Gastrocnemius medialis (tissue), 4 donors: ENCODE data around the gene SLC6A18. TPM values are rescaled to one million over a fixed set of nuclear protein-coding genes. Genes with fewer than 3 reads are reported as not detected.

Experiments
- ATAC-seq, 2 donors: fragments of 150-250 bp; one replicate each; pipeline ENCODE4 v1.9.1; 2016
- DNase-seq, 2 donors: peaks; one replicate each; pipeline ENCODE4 v3.0.0-alpha.2; 2019
- H3K27ac ChIP-seq, 4 donors: fragments of 200-600 bp; sonication (generic); 1 replicate in 1 of 4; 2 replicates in 3 of 4; pipeline ENCODE4 v1.5.1; 2016 to 2018; ENCODE audit warnings: mild to moderate bottlenecking in 2 of 4, moderate library complexity in 1 of 4
- H3K27me3 ChIP-seq, 3 donors: fragments of 200-600 bp; sonication (generic) in 2 of 3; 1 replicate in 1 of 3; 2 replicates in 2 of 3; pipeline versions ENCODE4 v1.5.1 to v1.6.0; 2016 to 2019; ENCODE audit warnings: mild to moderate bottlenecking in 1 of 3, moderate library complexity in 1 of 3
- H3K36me3 ChIP-seq, 2 donors: fragments of 200-600 bp; sonication (generic) in 1 of 2; one replicate each; pipeline ENCODE4 v1.5.1; 2017 to 2018
- H3K4me1 ChIP-seq, 2 donors: fragments of 200-600 bp; sonication (generic) in 1 of 2; one replicate each; pipeline ENCODE4 v1.5.1; 2016 to 2017; ENCODE audit warnings: mild to moderate bottlenecking in 2 of 2
- H3K4me3 ChIP-seq, 4 donors: fragments of 200-600 bp; sonication (generic) in 3 of 4; 1 replicate in 1 of 4; 2 replicates in 3 of 4; pipeline ENCODE4 v1.5.1; 2016 to 2019; ENCODE audit warnings: mild to moderate bottlenecking in 2 of 4
- H3K9me3 ChIP-seq, 3 donors: fragments of 200-600 bp; sonication (generic) in 2 of 3; 1 replicate in 1 of 3; 2 replicates in 2 of 3; pipeline ENCODE4 v1.5.1; 2016 to 2019
- POLR2A ChIP-seq, 2 donors: fragments of 450-650 bp; IDR thresholded peaks; one replicate each; pipeline ENCODE4 v1.6.1; 2017; ENCODE audit warnings: antibody characterized with exemption in 2 of 2, mild to moderate bottlenecking in 2 of 2, moderate library complexity in 2 of 2
- in situ Hi-C, 4 donors: fragments of 200-750 bp; cut with MboI; loops; one replicate each; pipeline versions ENCODE4 v1.15.0 to v1.8.0; 2017; ENCODE audit warnings: low sequenced_read_pairs in 4 of 4
- intact Hi-C: fragments of 100-400 bp; cut with DNase I; formaldehyde crosslinking; loops from one replicate; pipeline ENCODE4 v1.15.1; 2023; ENCODE audit warnings: low total_unique reads
- total RNA-seq, 4 donors: library from RNA; depleted of rRNA; stranded (reverse); fragments of >200 nt; gene quantifications; one replicate each; pipeline versions ENCODE4 v1.1.0 to v1.2.3, GENCODE V29; 2016
- TF ChIP-seq, protein P1 (sequence below), 5 experiments: fragments of 450-650 bp in 3 of 5; fragments of 200-600 bp in 2 of 5; sonication (generic) in 2 of 5; IDR thresholded peaks in 4 of 5; conservative IDR thresholded peaks in 1 of 5; 1 replicate in 4 of 5; 2 replicates in 1 of 5; pipeline ENCODE4 v1.5.1; 2016 to 2019; ENCODE audit warnings: antibody characterized with exemption in 5 of 5, mild to moderate bottlenecking in 3 of 5, moderate library complexity in 3 of 5

SLC6A18 gene
- total RNA-seq, 4 donors from 2014 or later: not detected

DNA sequence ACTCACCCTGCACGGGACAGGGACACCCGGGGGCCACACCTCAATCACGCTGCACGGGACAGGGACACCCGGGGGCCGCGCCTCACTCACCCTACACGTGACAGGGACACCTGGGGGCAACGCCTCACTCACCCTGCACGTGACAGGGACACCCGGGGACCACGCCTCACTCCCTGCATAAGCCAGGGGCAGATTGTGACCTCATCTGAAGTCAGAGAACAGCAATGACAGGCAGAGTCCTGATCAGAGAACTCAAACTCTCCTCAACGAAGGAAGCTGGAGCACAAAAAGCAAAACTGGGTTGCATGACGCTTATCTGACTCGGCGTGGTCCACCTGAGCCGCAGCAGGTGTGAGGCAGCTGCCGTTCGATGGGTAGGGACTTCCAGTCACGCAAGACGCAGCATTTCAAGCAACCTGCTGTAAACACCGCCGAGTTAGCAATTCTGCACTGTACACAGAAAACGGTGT is 66.5 kb downstream of the SLC6A18 start:
- Histone ChIP-seq H3K4me1 (no peaks in the 10 kb centered on the region), H3K27ac (no peak overlapping the region), H3K9me3 (no peaks in the 10 kb centered on the region), H3K4me3 (no peak overlapping the region), H3K36me3 (no peaks in the 10 kb centered on the region), H3K27me3 (peaks cover 9 to 36% (median 22%) of the 10 kb centered on the region in 3 donors)
- no peak for DNase-seq
- in situ Hi-C loops (no loop called here), intact Hi-C loops (no loop called here)
- no peak for TF ChIP-seq POLR2A (IDR thresholded peaks at IDR 0.05)
- TF ChIP-seq, protein P1, sequence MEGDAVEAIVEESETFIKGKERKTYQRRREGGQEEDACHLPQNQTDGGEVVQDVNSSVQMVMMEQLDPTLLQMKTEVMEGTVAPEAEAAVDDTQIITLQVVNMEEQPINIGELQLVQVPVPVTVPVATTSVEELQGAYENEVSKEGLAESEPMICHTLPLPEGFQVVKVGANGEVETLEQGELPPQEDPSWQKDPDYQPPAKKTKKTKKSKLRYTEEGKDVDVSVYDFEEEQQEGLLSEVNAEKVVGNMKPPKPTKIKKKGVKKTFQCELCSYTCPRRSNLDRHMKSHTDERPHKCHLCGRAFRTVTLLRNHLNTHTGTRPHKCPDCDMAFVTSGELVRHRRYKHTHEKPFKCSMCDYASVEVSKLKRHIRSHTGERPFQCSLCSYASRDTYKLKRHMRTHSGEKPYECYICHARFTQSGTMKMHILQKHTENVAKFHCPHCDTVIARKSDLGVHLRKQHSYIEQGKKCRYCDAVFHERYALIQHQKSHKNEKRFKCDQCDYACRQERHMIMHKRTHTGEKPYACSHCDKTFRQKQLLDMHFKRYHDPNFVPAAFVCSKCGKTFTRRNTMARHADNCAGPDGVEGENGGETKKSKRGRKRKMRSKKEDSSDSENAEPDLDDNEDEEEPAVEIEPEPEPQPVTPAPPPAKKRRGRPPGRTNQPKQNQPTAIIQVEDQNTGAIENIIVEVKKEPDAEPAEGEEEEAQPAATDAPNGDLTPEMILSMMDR (IDR thresholded peaks at IDR 0.05 in 4 of 5, conservative IDR thresholded peaks at IDR 0.05 in 1 of 5): no peak
- ATAC-seq: no peak

DNA sequence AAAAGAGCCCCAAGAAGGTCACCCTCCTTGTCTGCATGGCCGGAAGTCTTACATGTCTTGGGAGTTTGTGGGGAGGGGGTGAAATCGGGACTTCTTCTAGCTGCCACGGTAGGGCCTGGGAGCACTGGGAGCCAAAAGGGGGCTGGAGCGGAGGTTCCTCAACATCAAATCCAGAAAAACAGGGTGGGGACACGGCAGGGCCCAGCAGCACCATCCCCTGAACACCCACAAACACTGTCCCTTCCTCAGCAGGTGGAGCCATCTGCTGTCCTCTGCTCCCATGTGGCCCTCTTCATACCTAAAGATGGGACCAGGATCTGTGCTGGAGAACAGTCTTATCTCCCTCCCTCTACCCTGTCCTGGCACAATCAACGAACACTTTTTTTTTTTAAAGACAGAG is 67.0 kb downstream of the SLC6A18 start:
- intact Hi-C loops (no loop called here), in situ Hi-C loops (no loop called here)
- Histone ChIP-seq H3K27ac (no peak overlapping the region), H3K27me3 (peaks cover 9 to 38% (median 22%) of the 10 kb centered on the region in 3 donors), H3K4me1 (no peaks in the 10 kb centered on the region), H3K9me3 (no peaks in the 10 kb centered on the region), H3K36me3 (no peaks in the 10 kb centered on the region), H3K4me3 (no peak overlapping the region)
- DNase-seq (no peak), ATAC-seq (no peak)
- TF ChIP-seq, protein P1 (IDR thresholded peaks at IDR 0.05 in 4 of 5, conservative IDR thresholded peaks at IDR 0.05 in 1 of 5): no peak
- TF ChIP-seq POLR2A (IDR thresholded peaks at IDR 0.05): no peak

DNA sequence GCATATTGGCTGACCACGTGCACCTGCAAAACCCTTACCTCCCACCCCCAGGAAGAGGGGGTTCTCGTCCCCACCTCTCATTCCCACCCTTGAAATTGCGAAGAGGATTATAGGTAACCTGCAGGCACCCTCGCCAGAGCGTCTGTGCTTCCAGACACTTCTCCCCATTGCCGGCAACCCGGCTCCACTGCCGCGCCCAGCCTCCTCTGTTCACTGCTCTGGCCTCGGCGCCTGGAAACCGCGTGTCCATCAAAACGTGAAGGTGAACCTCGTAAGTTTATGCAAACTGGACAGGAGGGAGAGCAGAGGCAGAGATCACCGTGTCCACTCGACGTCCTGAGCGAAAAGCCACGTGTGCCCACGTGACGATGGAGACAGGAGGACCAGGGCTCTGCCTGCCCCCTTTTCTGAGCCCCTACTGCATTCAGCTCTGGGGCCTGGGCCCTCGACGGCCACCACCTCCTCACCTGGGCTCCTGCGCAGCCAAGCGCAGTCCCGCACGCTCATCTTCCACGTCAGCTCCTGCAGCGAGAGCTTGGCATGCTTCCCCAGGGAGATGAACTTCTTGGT is 67.8 kb downstream of the SLC6A18 start:
- Histone ChIP-seq H3K4me3 (no peak overlapping the region), H3K27ac (no peak overlapping the region), H3K27me3 (peaks cover 9 to 38% (median 22%) of the 10 kb centered on the region in 3 donors), H3K36me3 (no peaks in the 10 kb centered on the region), H3K4me1 (no peaks in the 10 kb centered on the region), H3K9me3 (no peaks in the 10 kb centered on the region)
- in situ Hi-C loops (no loop called here), intact Hi-C loops (no loop called here)
- DNase-seq (no peak), ATAC-seq (no peak)
- TF ChIP-seq POLR2A (IDR thresholded peaks at IDR 0.05): no peak
- TF ChIP-seq, protein P1 (IDR thresholded peaks at IDR 0.05 in 4 of 5, conservative IDR thresholded peaks at IDR 0.05 in 1 of 5): no peak

DNA sequence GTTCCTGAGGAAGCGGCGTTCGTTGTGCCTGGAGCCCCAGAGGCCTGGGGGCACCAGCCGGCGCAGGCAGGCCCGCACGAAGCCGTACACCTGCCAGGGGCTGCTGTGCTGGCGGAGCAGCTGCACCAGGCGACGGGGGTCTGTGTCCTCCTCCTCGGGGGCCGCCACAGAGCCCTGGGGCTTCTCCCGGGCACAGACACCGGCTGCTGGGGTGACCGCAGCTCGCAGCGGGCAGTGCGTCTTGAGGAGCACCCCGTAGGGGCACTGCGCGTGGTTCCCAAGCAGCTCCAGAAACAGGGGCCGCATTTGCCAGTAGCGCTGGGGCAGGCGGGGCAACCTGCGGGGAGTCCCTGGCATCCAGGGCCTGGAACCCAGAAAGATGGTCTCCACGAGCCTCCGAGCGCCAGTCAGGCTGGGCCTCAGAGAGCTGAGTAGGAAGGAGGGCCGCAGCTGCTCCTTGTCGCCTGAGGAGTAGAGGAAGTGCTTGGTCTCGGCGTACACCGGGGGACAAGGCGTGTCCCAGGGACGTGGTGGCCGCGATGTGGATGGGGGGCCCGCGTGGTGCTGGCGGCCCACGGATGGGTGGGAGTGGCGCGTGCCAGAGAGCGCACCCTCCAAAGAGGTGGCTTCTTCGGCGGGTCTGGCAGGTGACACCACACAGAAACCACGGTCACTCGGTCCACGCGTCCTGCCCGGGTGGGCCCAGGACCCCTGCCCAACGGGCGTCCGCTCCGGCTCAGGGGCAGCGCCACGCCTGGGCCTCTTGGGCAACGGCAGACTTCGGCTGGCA is 68.4 kb downstream of the SLC6A18 start:
- no peak overlapping the region for H3K4me3 ChIP-seq
- no peaks in the 10 kb centered on the region for H3K9me3 ChIP-seq
- peaks cover 9 to 38% (median 22%) of the 10 kb centered on the region in 3 donors for H3K27me3 ChIP-seq
- H3K27ac ChIP-seq: no peak overlapping the region
- no peaks in the 10 kb centered on the region for H3K4me1 ChIP-seq
- H3K36me3 ChIP-seq: no peaks in the 10 kb centered on the region
- TF ChIP-seq POLR2A (IDR thresholded peaks at IDR 0.05): no peak
- TF ChIP-seq, protein P1 (IDR thresholded peaks at IDR 0.05 in 4 of 5, conservative IDR thresholded peaks at IDR 0.05 in 1 of 5): no peak
- DNase-seq (no peak), ATAC-seq (no peak)
- in situ Hi-C loops: no loop called here
- intact Hi-C loops: no loop called here
